HepG2 (cell line): ENCODE measurements around the gene VEGFA. TPM values are rescaled to one million over a fixed set of nuclear protein-coding genes. Genes with fewer than 3 reads are reported as not detected.

Experiments used
- ARNT2 ChIP-seq: sonication (generic); formaldehyde crosslinking; IDR thresholded peaks from 2 replicates; pipeline ENCODE4 v1.8.0; 2022; ENCODE audit warnings: mild to moderate bottlenecking, low read depth, missing genetic modification reagents, moderate library complexity
- CREM ChIP-seq, 2 experiments: sonication (generic) in 1 of 2; formaldehyde crosslinking in 1 of 2; IDR thresholded peaks; 2 replicates each; pipeline versions ENCODE4 v1.4.0 to v1.6.1; 2016 to 2020; ENCODE audit warnings: antibody characterized with exemption in 1 of 2, mild to moderate bottlenecking in 1 of 2, missing genetic modification reagents in 1 of 2
- JARID2 ChIP-seq: sonication (generic); formaldehyde crosslinking; IDR thresholded peaks from 2 replicates; pipeline ENCODE4 v1.8.1; 2023; ENCODE audit warnings: missing genetic modification reagents, inconsistent platforms; ENCODE audit not compliant: insufficient replicate concordance
- MEF2D ChIP-seq: sonication (generic); formaldehyde crosslinking; IDR thresholded peaks from 2 replicates; pipeline ENCODE4 v1.5.1; 2020; ENCODE audit warnings: mild to moderate bottlenecking, missing genetic modification reagents
- PHF5A ChIP-seq: IDR thresholded peaks from one replicate; pipeline ENCODE4 v1.6.1; 2018; ENCODE audit warnings: low read depth, missing genetic modification reagents; ENCODE audit not compliant: unreplicated experiment
- SUZ12 ChIP-seq: fragments of 150-350 bp; IDR thresholded peaks from 2 replicates; pipeline ENCODE4 v1.6.1; 2014; ENCODE audit warnings: low read depth, low read length
- THYN1 ChIP-seq: sonication (generic); formaldehyde crosslinking; IDR thresholded peaks from 2 replicates; pipeline ENCODE4 v1.8.1; 2023; ENCODE audit warnings: low read depth, mild to moderate bottlenecking, moderate library complexity, missing genetic modification reagents, borderline replicate concordance
- ZNF121 ChIP-seq: sonication (generic); formaldehyde crosslinking; IDR thresholded peaks from 2 replicates; pipeline ENCODE4 v1.5.0; 2020; ENCODE audit warnings: mild to moderate bottlenecking, missing genetic modification reagents
- ZNF251 ChIP-seq: sonication (generic); formaldehyde crosslinking; IDR thresholded peaks from 2 replicates; pipeline ENCODE4 v1.9.0; 2021; ENCODE audit warnings: mild to moderate bottlenecking, missing genetic modification reagents
- ZNF383 ChIP-seq: sonication (generic); formaldehyde crosslinking; IDR thresholded peaks from 2 replicates; pipeline ENCODE4 v1.4.0; 2020; ENCODE audit warnings: missing genetic modification reagents, mild to moderate bottlenecking, borderline replicate concordance
- ZNF513 ChIP-seq: sonication (generic); formaldehyde crosslinking; conservative IDR thresholded peaks from 2 replicates; pipeline ENCODE4 v1.5.0; 2020; ENCODE audit warnings: missing genetic modification reagents
- ZNF546 ChIP-seq: sonication (generic); formaldehyde crosslinking; conservative IDR thresholded peaks from 2 replicates; pipeline ENCODE4 v1.8.1; 2023; ENCODE audit warnings: mild to moderate bottlenecking, missing genetic modification reagents
- ZNF547 ChIP-seq: sonication (generic); formaldehyde crosslinking; IDR thresholded peaks from 2 replicates; pipeline ENCODE4 v1.5.1; 2020; ENCODE audit warnings: mild to moderate bottlenecking, missing genetic modification reagents
- ZNF619 ChIP-seq: sonication (generic); formaldehyde crosslinking; IDR thresholded peaks from 2 replicates; pipeline ENCODE4 v1.4.0; 2020; ENCODE audit warnings: mild to moderate bottlenecking, missing genetic modification reagents
- ZNF746 ChIP-seq: sonication (generic); formaldehyde crosslinking; IDR thresholded peaks from 2 replicates; pipeline ENCODE4 v1.8.0; 2022; ENCODE audit warnings: mild to moderate bottlenecking, missing genetic modification reagents
- ZNF782 ChIP-seq: sonication (generic); formaldehyde crosslinking; IDR thresholded peaks from 2 replicates; pipeline ENCODE4 v1.4.0; 2020; ENCODE audit warnings: missing genetic modification reagents, mild to moderate bottlenecking, borderline replicate concordance
- polyA plus RNA-seq, 8 experiments: library from polyadenylated mRNA; depleted of rRNA in 3 of 8; stranded (reverse) in 7 of 8; unstranded in 1 of 8; fragments of >200 nt; fragmentation: Illumina TruSeq in 4 of 8; extraction: Trizol in 4 of 8; gene quantifications; 2 replicates each; pipeline versions ENCODE4 v1.2.1 to v1.2.3, GENCODE V29; 2011 to 2016; ENCODE audit warnings: low read depth in 4 of 8, missing spikeins in 1 of 8, mixed read lengths in 1 of 8; ENCODE audit not compliant: insufficient read depth in 1 of 8
- total RNA-seq, 5 experiments: library from RNA; depleted of rRNA; stranded (reverse); fragments of >200 nt; fragmentation: Illumina TruSeq; extraction: Trizol; gene quantifications; 2 replicates each; pipeline ENCODE4 v1.2.3, GENCODE V29; 2016; ENCODE audit warnings: low read depth in 1 of 5
- TF ChIP-seq, protein P1 (sequence below), 2 experiments: sonication (generic) in 1 of 2; formaldehyde crosslinking in 1 of 2; IDR thresholded peaks; 2 replicates each; pipeline versions ENCODE4 v1.4.0 to v1.6.1; 2016 to 2020; ENCODE audit warnings: borderline replicate concordance in 1 of 2, low read depth in 1 of 2, mild to moderate bottlenecking in 1 of 2, missing genetic modification reagents in 1 of 2
- TF ChIP-seq, protein P2 (sequence below): sonication (generic); formaldehyde crosslinking; IDR thresholded peaks from 2 replicates; pipeline ENCODE4 v1.8.0; 2022; ENCODE audit warnings: mild to moderate bottlenecking, missing genetic modification reagents, moderate library complexity
- TF ChIP-seq, protein P3 (sequence below): sonication (generic); formaldehyde crosslinking; IDR thresholded peaks from 2 replicates; pipeline ENCODE4 v1.5.1; 2020; ENCODE audit warnings: mild to moderate bottlenecking, moderate library complexity, missing genetic modification reagents

VEGFA gene
- total and polyA plus RNA-seq, 2 of the 13 experiments (the other 11 are each of a cell fraction or from before 2014, with no cell fraction given), result 68.1 to 629 TPM

GRCh38 chr6:43769526-43770371 is at the start of gene VEGFA (continued):
- TF ChIP-seq, protein P1, sequence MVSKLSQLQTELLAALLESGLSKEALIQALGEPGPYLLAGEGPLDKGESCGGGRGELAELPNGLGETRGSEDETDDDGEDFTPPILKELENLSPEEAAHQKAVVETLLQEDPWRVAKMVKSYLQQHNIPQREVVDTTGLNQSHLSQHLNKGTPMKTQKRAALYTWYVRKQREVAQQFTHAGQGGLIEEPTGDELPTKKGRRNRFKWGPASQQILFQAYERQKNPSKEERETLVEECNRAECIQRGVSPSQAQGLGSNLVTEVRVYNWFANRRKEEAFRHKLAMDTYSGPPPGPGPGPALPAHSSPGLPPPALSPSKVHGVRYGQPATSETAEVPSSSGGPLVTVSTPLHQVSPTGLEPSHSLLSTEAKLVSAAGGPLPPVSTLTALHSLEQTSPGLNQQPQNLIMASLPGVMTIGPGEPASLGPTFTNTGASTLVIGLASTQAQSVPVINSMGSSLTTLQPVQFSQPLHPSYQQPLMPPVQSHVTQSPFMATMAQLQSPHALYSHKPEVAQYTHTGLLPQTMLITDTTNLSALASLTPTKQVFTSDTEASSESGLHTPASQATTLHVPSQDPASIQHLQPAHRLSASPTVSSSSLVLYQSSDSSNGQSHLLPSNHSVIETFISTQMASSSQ (IDR thresholded peaks at IDR 0.05; ENCODE audit: low read depth), result 0 out of 2 replicates have a peak, but pooled peaks have one; percentile 24
- TF ChIP-seq, protein P1 (CRISPR knock-in tag; IDR thresholded peaks at IDR 0.05; ENCODE audit: borderline replicate concordance), result no peak
- TF ChIP-seq ARNT2 (CRISPR knock-in tag), result peak; percentile 76
- TF ChIP-seq ZNF121 (CRISPR knock-in tag), result peak; percentile 42; the same call in 1 of the 2 replicates
- TF ChIP-seq ZNF513 (CRISPR knock-in tag), result no peak
- TF ChIP-seq ZNF746 (CRISPR knock-in tag), result 0 out of 2 replicates have a peak, but pooled peaks have one; percentile 48
- no peak for TF ChIP-seq ZNF547
- TF ChIP-seq ZNF251 (CRISPR knock-in tag), result peak; percentile 95
- TF ChIP-seq, protein P2, sequence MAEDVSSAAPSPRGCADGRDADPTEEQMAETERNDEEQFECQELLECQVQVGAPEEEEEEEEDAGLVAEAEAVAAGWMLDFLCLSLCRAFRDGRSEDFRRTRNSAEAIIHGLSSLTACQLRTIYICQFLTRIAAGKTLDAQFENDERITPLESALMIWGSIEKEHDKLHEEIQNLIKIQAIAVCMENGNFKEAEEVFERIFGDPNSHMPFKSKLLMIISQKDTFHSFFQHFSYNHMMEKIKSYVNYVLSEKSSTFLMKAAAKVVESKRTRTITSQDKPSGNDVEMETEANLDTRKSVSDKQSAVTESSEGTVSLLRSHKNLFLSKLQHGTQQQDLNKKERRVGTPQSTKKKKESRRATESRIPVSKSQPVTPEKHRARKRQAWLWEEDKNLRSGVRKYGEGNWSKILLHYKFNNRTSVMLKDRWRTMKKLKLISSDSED (CRISPR knock-in tag), result no peak
- TF ChIP-seq THYN1 (CRISPR knock-in tag), result 0 out of 2 replicates have a peak, but pooled peaks have one; percentile 15
- peak; percentile 87 for TF ChIP-seq ZNF383 (CRISPR knock-in tag)
- TF ChIP-seq, protein P3, sequence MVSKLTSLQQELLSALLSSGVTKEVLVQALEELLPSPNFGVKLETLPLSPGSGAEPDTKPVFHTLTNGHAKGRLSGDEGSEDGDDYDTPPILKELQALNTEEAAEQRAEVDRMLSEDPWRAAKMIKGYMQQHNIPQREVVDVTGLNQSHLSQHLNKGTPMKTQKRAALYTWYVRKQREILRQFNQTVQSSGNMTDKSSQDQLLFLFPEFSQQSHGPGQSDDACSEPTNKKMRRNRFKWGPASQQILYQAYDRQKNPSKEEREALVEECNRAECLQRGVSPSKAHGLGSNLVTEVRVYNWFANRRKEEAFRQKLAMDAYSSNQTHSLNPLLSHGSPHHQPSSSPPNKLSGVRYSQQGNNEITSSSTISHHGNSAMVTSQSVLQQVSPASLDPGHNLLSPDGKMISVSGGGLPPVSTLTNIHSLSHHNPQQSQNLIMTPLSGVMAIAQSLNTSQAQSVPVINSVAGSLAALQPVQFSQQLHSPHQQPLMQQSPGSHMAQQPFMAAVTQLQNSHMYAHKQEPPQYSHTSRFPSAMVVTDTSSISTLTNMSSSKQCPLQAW, result peak; percentile 69; the same call in 1 of the 2 replicates
- peak; percentile 61; the same call in 1 of the 2 replicates for TF ChIP-seq MEF2D
- TF ChIP-seq ZNF782, result no peak; the same call in 1 of the 2 replicates
- peak; percentile 94; the same call in 1 of the 2 replicates for TF ChIP-seq ZNF619 (CRISPR knock-in tag)
- no peak for TF ChIP-seq SUZ12
- TF ChIP-seq PHF5A (CRISPR knock-in tag), result peak; percentile 33
- TF ChIP-seq JARID2 (CRISPR knock-in tag), result no peak
- TF ChIP-seq CREM (IDR thresholded peaks at IDR 0.05), result peak; percentile 42; the same call in 1 of the 2 replicates
- no peak for TF ChIP-seq CREM (CRISPR knock-in tag; IDR thresholded peaks at IDR 0.05)
- no peak for TF ChIP-seq ZNF546
